Measurements from ENCODE around the gene SGK2. TPM values are rescaled to one million over a fixed set of nuclear protein-coding genes. Genes with fewer than 3 reads are reported as not detected.

Gene SGK2
- total and polyA plus RNA-seq, 2 of the 13 experiments (the other 11 are each of a cell fraction or from before 2014, with no cell fraction given), result 6.2 to 29.4 TPM

DNA sequence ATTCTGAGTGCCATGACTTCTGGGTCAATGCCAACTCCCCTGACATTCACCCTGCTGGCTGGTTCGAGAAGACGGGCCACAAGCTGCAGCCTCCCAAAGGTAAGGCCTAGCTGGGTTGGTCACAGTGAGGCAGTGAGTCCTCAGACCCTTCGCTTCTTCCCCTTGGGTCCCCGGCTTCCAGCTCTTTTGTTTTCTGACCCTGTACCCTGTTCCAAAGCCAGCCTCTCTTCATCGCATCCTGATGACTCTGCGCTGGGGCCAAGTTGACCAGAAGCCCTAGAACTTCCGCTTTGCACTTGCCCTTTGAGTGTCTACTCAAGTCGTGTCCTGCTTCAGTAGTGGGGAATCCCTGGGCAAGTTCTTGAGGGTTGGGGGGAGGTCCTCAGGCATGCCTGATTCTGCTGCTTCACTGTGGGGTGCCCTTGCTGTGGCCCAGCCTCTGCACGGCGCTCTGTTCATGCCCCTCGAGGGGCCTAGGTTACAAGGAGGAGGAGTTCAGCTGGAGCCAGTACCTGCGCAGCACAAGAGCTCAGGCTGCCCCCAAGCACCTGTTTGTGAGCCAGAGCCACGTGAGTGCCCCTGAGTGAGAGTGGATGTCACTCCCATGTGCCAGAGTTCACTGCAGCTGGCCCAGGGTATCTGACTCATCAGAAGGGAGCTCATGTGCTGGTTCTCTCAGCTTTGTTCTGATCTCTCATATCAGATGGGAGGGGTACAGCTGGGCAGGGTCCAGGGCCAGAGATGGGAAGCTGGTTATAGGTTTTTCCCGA lies 28.3 kb upstream of the SGK2 start (continued):
- TF ChIP-seq, protein P1, sequence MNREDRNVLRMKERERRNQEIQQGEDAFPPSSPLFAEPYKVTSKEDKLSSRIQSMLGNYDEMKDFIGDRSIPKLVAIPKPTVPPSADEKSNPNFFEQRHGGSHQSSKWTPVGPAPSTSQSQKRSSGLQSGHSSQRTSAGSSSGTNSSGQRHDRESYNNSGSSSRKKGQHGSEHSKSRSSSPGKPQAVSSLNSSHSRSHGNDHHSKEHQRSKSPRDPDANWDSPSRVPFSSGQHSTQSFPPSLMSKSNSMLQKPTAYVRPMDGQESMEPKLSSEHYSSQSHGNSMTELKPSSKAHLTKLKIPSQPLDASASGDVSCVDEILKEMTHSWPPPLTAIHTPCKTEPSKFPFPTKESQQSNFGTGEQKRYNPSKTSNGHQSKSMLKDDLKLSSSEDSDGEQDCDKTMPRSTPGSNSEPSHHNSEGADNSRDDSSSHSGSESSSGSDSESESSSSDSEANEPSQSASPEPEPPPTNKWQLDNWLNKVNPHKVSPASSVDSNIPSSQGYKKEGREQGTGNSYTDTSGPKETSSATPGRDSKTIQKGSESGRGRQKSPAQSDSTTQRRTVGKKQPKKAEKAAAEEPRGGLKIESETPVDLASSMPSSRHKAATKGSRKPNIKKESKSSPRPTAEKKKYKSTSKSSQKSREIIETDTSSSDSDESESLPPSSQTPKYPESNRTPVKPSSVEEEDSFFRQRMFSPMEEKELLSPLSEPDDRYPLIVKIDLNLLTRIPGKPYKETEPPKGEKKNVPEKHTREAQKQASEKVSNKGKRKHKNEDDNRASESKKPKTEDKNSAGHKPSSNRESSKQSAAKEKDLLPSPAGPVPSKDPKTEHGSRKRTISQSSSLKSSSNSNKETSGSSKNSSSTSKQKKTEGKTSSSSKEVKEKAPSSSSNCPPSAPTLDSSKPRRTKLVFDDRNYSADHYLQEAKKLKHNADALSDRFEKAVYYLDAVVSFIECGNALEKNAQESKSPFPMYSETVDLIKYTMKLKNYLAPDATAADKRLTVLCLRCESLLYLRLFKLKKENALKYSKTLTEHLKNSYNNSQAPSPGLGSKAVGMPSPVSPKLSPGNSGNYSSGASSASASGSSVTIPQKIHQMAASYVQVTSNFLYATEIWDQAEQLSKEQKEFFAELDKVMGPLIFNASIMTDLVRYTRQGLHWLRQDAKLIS (CRISPR knock-in tag; IDR thresholded peaks at IDR 0.05), result no peak
- TF ChIP-seq SMYD3 (CRISPR knock-in tag; IDR thresholded peaks at IDR 0.05) (peak; percentile 86), ZNF367 (CRISPR knock-in tag; IDR thresholded peaks at IDR 0.05; ENCODE audit: borderline replicate concordance) (0 out of 2 replicates have a peak, but pooled peaks have one; percentile 49), ZKSCAN5 (CRISPR knock-in tag; IDR thresholded peaks at IDR 0.05) (0 out of 2 replicates have a peak, but pooled peaks have one; percentile 43), ZSCAN31 (CRISPR knock-in tag; IDR thresholded peaks at IDR 0.05; ENCODE audit: low read depth) (peak; percentile 55; the same call in 1 of the 2 replicates), ZNF431 (CRISPR knock-in tag; IDR thresholded peaks at IDR 0.05; ENCODE audit: borderline replicate concordance, low read depth) (peak; percentile 96), NFATC3 (CRISPR knock-in tag; IDR thresholded peaks at IDR 0.05) (0 out of 2 replicates have a peak, but pooled peaks have one; percentile 36), GTF3A (CRISPR knock-in tag; conservative IDR thresholded peaks at IDR 0.05) (no peak), GFI1 (CRISPR knock-in tag; IDR thresholded peaks at IDR 0.05; ENCODE audit: borderline replicate concordance) (peak; percentile 67; the same call in 1 of the 2 replicates), MEF2D (CRISPR knock-in tag; IDR thresholded peaks at IDR 0.05) (peak; percentile 89), MZF1 (CRISPR knock-in tag; IDR thresholded peaks at IDR 0.05; ENCODE audit: borderline replicate concordance) (no peak), SUZ12 (IDR thresholded peaks at IDR 0.05; ENCODE audit: low read depth, low read length) (0 out of 2 replicates have a peak, but pooled peaks have one; percentile 17), KDM4B (CRISPR knock-in tag; IDR thresholded peaks at IDR 0.05) (peak; percentile 82; the same call in 1 of the 2 replicates), ZNF549 (CRISPR knock-in tag; IDR thresholded peaks at IDR 0.05) (no peak), DPF2 (CRISPR knock-in tag; IDR thresholded peaks at IDR 0.05; ENCODE audit: borderline replicate concordance, low read depth) (peak; percentile 49; the same call in 1 of the 2 replicates), ZMYM2 (CRISPR knock-in tag; IDR thresholded peaks at IDR 0.05) (peak; percentile 74; the same call in 1 of the 2 replicates), KDM5B (CRISPR knock-in tag; IDR thresholded peaks at IDR 0.05; ENCODE audit: borderline replicate concordance) (peak; percentile 99), TGIF2 (CRISPR knock-in tag; IDR thresholded peaks at IDR 0.05) (peak; percentile 91), MLLT10 (CRISPR knock-in tag; IDR thresholded peaks at IDR 0.05) (no peak), ZNF672 (CRISPR knock-in tag; IDR thresholded peaks at IDR 0.05) (no peak)
- TF ChIP-seq, protein P2, sequence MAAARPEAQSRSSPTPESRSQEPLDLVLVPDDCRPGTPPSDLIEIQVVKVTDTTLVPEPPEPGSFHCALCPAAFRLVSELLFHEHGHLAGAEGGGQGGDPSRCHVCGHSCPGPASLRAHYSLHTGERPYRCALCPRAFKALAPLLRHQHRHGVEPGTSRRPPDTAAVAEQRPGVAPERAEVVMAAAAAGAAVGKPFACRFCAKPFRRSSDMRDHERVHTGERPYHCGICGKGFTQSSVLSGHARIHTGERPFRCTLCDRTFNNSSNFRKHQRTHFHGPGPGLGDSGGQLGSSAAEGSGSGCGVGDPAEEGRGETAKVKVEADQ (CRISPR knock-in tag; IDR thresholded peaks at IDR 0.05; ENCODE audit: borderline replicate concordance), result peak; percentile 98
- TF ChIP-seq, protein P3, sequence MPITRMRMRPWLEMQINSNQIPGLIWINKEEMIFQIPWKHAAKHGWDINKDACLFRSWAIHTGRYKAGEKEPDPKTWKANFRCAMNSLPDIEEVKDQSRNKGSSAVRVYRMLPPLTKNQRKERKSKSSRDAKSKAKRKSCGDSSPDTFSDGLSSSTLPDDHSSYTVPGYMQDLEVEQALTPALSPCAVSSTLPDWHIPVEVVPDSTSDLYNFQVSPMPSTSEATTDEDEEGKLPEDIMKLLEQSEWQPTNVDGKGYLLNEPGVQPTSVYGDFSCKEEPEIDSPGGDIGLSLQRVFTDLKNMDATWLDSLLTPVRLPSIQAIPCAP (CRISPR knock-in tag; IDR thresholded peaks at IDR 0.05; ENCODE audit: low read depth), result peak; percentile 46; the same call in 1 of the 2 replicates
- TF ChIP-seq, protein P4, sequence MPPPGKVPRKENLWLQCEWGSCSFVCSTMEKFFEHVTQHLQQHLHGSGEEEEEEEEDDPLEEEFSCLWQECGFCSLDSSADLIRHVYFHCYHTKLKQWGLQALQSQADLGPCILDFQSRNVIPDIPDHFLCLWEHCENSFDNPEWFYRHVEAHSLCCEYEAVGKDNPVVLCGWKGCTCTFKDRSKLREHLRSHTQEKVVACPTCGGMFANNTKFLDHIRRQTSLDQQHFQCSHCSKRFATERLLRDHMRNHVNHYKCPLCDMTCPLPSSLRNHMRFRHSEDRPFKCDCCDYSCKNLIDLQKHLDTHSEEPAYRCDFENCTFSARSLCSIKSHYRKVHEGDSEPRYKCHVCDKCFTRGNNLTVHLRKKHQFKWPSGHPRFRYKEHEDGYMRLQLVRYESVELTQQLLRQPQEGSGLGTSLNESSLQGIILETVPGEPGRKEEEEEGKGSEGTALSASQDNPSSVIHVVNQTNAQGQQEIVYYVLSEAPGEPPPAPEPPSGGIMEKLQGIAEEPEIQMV (CRISPR knock-in tag; IDR thresholded peaks at IDR 0.05; ENCODE audit: low read depth), result peak; percentile 80; the same call in 1 of the 2 replicates

All from HepG2 (cell line).